ENCODE measurements around the gene SLC13A1. TPM values are rescaled to one million over a fixed set of nuclear protein-coding genes. Genes with fewer than 3 reads are reported as not detected.

Gene SLC13A1
- total RNA-seq, 1 experiment from 2014 or later: not detected

DNA sequence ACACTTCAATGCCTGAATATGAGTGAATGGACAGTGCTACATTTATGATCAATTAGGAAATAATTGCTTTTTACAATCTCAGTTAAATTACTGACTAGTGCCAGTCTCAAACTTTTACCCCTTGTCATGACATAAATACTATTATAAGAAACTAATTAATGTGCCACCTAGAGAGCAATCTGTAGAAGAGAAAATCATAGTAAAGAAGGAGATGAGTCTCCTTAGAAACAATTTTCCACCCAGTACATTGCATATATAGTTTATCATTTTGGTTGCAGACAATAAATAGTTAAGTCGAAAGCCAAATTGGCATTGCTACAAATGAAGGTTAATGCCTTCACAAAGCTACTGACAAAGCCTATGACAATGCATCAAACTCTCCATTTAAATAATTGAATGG lies 68.6 kb downstream of the SLC13A1 start:
- ChIA-PET POLR2A (no interaction called here), RAD21 (ENCODE audit: low non-redundant PET in 1 of 2, low total read pairs in 2 of 2, uncharacterized antibody in 2 of 2, unreplicated experiment in 2 of 2) (no interaction called here), CTCF (interaction anchor here (1.0 to 1.7 kb wide), 2 partner anchors 61 to 328 kb away, joined by 3 to 4 read pairs; no protein-coding TSS in a partner anchor)
- intact Hi-C loops (cut with micrococcal nuclease): no loop called here
- Histone ChIP-seq H3K79me2 (ENCODE audit: insufficient read depth, low read length) (no peaks in the 10 kb centered on the region), H3K4me2 (ENCODE audit: low read length) (no peak overlapping the region), H3K9ac (ENCODE audit: low read length) (no peak overlapping the region), H3K9me3 (ENCODE audit: control insufficient read depth in 1 of 2, insufficient read depth in 1 of 2, low read depth in 1 of 2, low read length in 2 of 2) (no peaks in the 10 kb centered on the region), H3K4me1 (ENCODE audit: control insufficient read depth in 1 of 2, insufficient read depth in 2 of 2, low read length in 2 of 2) (no peaks in the 10 kb centered on the region), H3K36me3 (ENCODE audit: control insufficient read depth in 1 of 2, insufficient read depth in 2 of 2, low read length in 2 of 2) (no peaks in the 10 kb centered on the region), H4K20me1 (ENCODE audit: insufficient read depth) (no peaks in the 10 kb centered on the region; the same call in 1 of the 2 replicates), H3K27me3 (ENCODE audit: insufficient read depth, low read length) (no peaks in the 10 kb centered on the region), H3K9me2 (ENCODE audit: insufficient read depth) (0 out of 2 replicates have a peak, but pooled peaks cover 4% of the 10 kb centered on the region), H3K4me3 (replicated peaks in 1 of 2; ENCODE audit: low read depth in 1 of 2, low read length in 2 of 2) (no peak overlapping the region), H3K27ac (ENCODE audit: low read depth, low read length) (no peak overlapping the region), H2AFZ (ENCODE audit: low read depth, low read length, poor library complexity, severe bottlenecking) (no peak overlapping the region)
- DNase-seq (ENCODE audit: low read depth, low spot score) (no peak), ATAC-seq (no peak)
- TF ChIP-seq, protein P1, sequence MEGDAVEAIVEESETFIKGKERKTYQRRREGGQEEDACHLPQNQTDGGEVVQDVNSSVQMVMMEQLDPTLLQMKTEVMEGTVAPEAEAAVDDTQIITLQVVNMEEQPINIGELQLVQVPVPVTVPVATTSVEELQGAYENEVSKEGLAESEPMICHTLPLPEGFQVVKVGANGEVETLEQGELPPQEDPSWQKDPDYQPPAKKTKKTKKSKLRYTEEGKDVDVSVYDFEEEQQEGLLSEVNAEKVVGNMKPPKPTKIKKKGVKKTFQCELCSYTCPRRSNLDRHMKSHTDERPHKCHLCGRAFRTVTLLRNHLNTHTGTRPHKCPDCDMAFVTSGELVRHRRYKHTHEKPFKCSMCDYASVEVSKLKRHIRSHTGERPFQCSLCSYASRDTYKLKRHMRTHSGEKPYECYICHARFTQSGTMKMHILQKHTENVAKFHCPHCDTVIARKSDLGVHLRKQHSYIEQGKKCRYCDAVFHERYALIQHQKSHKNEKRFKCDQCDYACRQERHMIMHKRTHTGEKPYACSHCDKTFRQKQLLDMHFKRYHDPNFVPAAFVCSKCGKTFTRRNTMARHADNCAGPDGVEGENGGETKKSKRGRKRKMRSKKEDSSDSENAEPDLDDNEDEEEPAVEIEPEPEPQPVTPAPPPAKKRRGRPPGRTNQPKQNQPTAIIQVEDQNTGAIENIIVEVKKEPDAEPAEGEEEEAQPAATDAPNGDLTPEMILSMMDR (IDR thresholded peaks at IDR 0.05 in 2 of 3, conservative IDR thresholded peaks at IDR 0.05 in 1 of 3; ENCODE audit: borderline replicate concordance in 1 of 3, insufficient read depth in 1 of 3, low read depth in 2 of 3, low read length in 2 of 3): peak in 2 of 3 experiments; percentile 6 to 23; a peak in 1 of 6 replicates
- no peak for TF ChIP-seq SRF (IDR thresholded peaks at IDR 0.05; ENCODE audit: low read depth)
- BruUV-seq (replicated peaks): no TSS peak

DNA sequence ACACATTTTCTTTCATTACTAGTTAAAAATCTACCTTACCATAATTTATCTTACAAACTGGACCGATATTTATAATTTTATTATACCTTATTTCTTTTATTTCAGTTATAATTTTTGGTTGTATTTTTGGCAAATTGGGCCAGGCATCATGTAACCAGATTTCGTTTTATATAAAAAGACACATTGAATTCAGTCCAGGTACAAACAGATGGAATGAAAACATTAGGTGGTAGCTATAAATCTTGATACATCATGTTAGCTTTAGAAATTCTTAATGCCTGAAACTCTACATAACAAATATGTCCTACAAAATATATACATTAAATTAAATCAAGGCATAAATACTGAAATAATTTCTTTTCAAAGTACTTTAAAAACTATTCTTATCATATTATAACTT lies 73.1 kb downstream of the SLC13A1 start:
- Histone ChIP-seq H3K9me3 (ENCODE audit: control insufficient read depth in 1 of 2, insufficient read depth in 1 of 2, low read depth in 1 of 2, low read length in 2 of 2) (no peaks in the 10 kb centered on the region), H3K9ac (ENCODE audit: low read length) (no peak overlapping the region), H3K9me2 (ENCODE audit: insufficient read depth) (0 out of 2 replicates have a peak, but pooled peaks cover 4% of the 10 kb centered on the region), H3K79me2 (ENCODE audit: insufficient read depth, low read length) (no peaks in the 10 kb centered on the region), H3K4me2 (ENCODE audit: low read length) (no peak overlapping the region), H3K27me3 (ENCODE audit: insufficient read depth, low read length) (no peaks in the 10 kb centered on the region), H3K4me3 (replicated peaks in 1 of 2; ENCODE audit: low read depth in 1 of 2, low read length in 2 of 2) (no peak overlapping the region), H3K27ac (ENCODE audit: low read depth, low read length) (no peak overlapping the region), H3K36me3 (ENCODE audit: control insufficient read depth in 1 of 2, insufficient read depth in 2 of 2, low read length in 2 of 2) (no peaks in the 10 kb centered on the region), H4K20me1 (ENCODE audit: insufficient read depth) (no peaks in the 10 kb centered on the region; the same call in 1 of the 2 replicates), H2AFZ (ENCODE audit: low read depth, low read length, poor library complexity, severe bottlenecking) (no peak overlapping the region), H3K4me1 (ENCODE audit: control insufficient read depth in 1 of 2, insufficient read depth in 2 of 2, low read length in 2 of 2) (no peaks in the 10 kb centered on the region)
- ChIA-PET RAD21 (ENCODE audit: low non-redundant PET in 1 of 2, low total read pairs in 2 of 2, uncharacterized antibody in 2 of 2, unreplicated experiment in 2 of 2) (no interaction called here), CTCF (no interaction called here), POLR2A (no interaction called here)
- DNase-seq (ENCODE audit: low read depth, low spot score) (no peak), ATAC-seq (no peak)
- no peak for TF ChIP-seq POLR2AphosphoS5 (IDR thresholded peaks at IDR 0.05; ENCODE audit: low read depth, low read length)
- no peak for TF ChIP-seq JUND (IDR thresholded peaks at IDR 0.05)
- TF ChIP-seq ZFX (IDR thresholded peaks at IDR 0.05): no peak
- TF ChIP-seq ZBTB33 (IDR thresholded peaks at IDR 0.05; ENCODE audit: extremely low read depth, insufficient replicate concordance, low read length): no peak
- no peak for TF ChIP-seq ATF3 (IDR thresholded peaks at IDR 0.05)
- TF ChIP-seq CEBPB (IDR thresholded peaks at IDR 0.05; ENCODE audit: low read depth): no peak
- no peak for TF ChIP-seq EZH2 (IDR thresholded peaks at IDR 0.05)
- TF ChIP-seq, protein P1 (IDR thresholded peaks at IDR 0.05 in 2 of 3, conservative IDR thresholded peaks at IDR 0.05 in 1 of 3; ENCODE audit: borderline replicate concordance in 1 of 3, insufficient read depth in 1 of 3, low read depth in 2 of 3, low read length in 2 of 3): no peak
- TF ChIP-seq SIN3A (IDR thresholded peaks at IDR 0.05; ENCODE audit: low read depth): no peak
- no peak for TF ChIP-seq EGR1 (IDR thresholded peaks at IDR 0.05; ENCODE audit: low read depth)
- intact Hi-C loops (cut with micrococcal nuclease): no loop called here
- BruUV-seq (replicated peaks): no TSS peak

Measured in HCT116 (cell line).